GM12874 (cell line): ENCODE results near the gene PURA.

Experiments used
- TF ChIP-seq, protein P1 (sequence below): IDR thresholded peaks from 2 replicates; pipeline ENCODE4 v1.5.1; 2011; ENCODE audit warnings: low read depth, mild to moderate bottlenecking, control low read depth, low read length, moderate library complexity; ENCODE audit not compliant: insufficient read depth

Gene PURA

DNA sequence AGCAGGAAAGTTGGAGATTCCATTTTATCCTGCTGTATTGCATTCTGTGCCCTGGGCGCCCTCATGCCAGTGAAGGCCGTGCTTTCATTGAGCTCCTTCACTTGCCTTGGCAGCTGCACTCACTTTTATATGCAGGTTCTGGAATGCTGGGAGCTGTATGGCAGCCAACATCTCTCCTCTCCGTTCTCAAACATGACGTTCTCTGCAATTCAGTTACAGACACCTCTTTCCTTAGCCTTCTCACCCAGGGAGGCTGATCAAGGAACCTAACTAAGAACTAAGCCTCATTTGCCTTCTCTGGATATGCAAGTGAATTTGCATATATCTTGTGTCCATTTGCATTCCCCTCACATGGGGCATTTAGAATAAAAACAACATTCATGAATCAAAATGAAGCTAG is 29.4 kb upstream of the PURA start:
- TF ChIP-seq, protein P1, sequence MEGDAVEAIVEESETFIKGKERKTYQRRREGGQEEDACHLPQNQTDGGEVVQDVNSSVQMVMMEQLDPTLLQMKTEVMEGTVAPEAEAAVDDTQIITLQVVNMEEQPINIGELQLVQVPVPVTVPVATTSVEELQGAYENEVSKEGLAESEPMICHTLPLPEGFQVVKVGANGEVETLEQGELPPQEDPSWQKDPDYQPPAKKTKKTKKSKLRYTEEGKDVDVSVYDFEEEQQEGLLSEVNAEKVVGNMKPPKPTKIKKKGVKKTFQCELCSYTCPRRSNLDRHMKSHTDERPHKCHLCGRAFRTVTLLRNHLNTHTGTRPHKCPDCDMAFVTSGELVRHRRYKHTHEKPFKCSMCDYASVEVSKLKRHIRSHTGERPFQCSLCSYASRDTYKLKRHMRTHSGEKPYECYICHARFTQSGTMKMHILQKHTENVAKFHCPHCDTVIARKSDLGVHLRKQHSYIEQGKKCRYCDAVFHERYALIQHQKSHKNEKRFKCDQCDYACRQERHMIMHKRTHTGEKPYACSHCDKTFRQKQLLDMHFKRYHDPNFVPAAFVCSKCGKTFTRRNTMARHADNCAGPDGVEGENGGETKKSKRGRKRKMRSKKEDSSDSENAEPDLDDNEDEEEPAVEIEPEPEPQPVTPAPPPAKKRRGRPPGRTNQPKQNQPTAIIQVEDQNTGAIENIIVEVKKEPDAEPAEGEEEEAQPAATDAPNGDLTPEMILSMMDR = no peak

DNA sequence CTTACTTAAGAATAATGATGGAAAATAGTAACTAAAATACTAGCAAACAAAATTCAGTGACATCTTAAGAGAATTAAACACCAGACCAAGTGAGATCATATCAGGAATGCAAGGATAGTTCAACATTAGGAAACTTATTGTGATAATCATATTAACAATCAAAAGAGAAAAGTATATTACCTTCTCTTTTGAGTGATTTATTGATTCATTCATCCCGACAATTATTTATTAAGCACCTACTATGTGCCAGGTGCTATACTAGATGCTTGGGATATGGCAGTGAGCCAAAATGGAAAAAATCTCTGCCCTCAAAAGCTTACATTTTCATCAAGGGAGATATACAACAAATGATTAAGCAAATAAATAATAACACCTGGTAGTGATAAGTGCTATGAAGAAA is 23.7 kb upstream of the PURA start:
- TF ChIP-seq, protein P1 = no peak

DNA sequence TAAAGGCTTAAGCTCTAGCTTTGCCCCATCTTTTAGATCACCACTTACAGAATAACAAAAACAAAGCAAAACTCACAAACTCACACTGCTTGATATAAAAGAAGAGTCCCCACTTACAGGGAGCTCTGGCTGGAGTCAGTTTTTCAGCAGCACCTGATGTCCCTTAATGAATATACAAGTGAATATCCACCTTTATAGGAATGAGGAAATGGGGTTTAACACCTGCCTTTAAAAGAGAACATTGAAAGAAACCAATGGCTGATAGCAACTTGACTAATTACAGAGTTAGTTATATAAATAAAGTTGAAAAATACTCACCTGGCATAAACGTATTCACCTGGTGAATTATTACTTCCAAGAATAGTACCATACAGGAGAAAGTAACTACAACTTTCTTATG is 20.7 kb upstream of the PURA start:
- TF ChIP-seq, protein P1 = no peak

DNA sequence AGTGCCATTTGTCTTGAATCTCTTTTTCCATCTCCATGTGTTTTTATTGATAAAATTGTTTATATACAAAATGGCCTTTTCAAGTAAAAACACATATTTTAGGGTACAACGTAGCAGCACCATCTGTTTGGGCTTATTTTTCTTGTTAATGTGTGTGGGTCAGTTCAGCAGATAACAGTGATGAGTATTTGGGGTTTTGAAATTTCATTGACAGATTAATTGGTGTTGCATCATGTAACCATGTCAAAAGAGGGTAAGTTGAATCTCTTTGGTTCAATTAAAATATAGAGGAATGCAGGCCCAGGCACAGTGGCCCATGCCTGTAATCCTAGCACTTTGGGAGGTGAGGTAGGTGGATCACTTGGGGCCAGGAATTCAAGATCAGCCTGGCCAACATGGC is 20.0 kb upstream of the PURA start:
- TF ChIP-seq, protein P1 = no peak

DNA sequence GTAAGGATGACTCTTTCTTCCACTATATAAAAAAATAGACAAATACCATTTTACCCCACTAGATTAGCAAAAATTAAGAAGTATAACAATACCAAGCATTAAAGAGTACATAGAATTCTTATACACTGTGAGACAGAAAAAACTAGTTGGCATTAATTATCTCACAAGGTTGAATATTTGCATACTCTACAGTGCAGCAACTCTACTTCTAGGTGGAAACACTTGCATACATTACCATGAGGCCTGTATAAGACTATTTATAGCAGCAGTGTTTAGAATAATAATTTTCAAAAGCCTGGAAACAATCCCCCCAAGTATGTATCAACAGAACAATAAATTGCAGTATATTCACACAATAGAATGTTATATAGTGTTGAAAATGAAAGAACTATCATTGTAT is 19.0 kb upstream of the PURA start:
- TF ChIP-seq, protein P1 = no peak

DNA sequence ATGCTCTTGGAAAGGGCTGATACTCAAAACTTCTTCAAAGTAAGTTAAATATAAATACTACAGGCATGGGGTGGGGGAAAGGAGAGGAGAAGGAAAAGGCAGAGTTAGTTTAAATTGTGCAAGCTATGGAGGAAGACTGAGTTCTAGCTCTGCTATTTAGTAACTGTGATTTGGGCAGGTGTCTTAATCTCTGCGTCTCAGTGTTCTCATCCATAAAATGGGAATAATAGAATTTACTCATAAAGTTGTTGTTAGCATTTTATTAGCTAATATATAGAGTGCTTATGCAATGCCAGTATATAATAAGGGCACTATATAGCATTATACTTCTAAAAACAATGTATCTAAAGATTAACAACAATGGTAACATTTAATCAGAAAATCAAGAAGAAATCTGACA is 12.7 kb upstream of the PURA start:
- TF ChIP-seq, protein P1 = no peak

DNA sequence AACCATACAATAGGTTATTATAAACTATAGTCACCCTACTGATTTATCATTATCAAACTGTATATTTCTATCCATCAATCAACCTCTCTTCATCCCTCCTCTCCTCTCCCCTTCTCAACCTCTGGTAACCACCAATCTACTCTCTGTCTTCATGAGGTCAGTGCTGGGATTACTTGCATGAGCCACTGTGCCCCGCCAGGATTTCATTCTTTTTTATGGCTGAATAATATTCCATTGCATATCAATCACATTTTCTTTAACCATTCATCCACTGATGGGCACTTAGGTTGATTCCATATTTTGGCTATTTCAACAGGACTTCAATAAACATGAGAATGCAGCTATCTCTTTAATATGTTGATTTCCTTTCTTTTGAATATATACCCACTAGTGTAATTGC is 10.8 kb upstream of the PURA start:
- TF ChIP-seq, protein P1 = no peak

DNA sequence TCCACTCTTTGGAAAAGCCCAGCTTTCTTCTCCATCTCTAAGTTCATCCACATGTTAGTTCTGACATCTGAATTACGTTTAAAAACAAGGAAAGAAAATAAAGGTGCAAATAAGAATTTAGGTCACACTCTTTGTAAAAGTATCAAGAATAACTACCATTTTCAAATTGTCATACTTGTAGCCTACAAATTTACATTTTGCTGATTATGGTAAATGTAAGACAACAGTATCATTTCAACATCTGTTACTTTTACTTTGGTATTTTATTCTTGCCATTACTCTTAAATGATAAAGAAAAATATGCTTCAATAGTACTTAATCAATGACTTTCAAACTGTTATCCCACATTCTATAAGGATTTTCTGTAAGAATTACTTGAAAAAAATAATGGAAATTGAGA is 9.8 kb upstream of the PURA start:
- TF ChIP-seq, protein P1 = no peak
